ENCODE measurements around the gene HCN4.
A peak's percentile ranks its signal among the peaks of the same experiment; 100 is the strongest.

HCN4 gene

GRCh38 chr15:73378089-73378488 lies 9.3 kb upstream of the HCN4 start:
- no peak for DNase-seq

- no peak for DNase-seq
These were observed 7.1 kb upstream of the HCN4 start for GRCh38 chr15:73375755-73376305.

- DNase-seq, result no peak
These were observed 6.3 kb upstream of the HCN4 start for GRCh38 chr15:73375012-73375411.

- DNase-seq, result no peak
These were observed 5.8 kb upstream of the HCN4 start for GRCh38 chr15:73374604-73375003.

GRCh38 chr15:73373221-73373620 lies 4.5 kb upstream of the HCN4 start:
- no peak for DNase-seq

GRCh38 chr15:73371812-73372211 lies 3.1 kb upstream of the HCN4 start:
- DNase-seq, result no peak

GRCh38 chr15:73370151-73370550 lies 1.4 kb upstream of the HCN4 start:
- DNase-seq, result no peak

GRCh38 chr15:73369154-73369694 lies 466 bp upstream of the HCN4 start:
- DNase-seq, result no peak

- DNase-seq, result no peak
These were observed 996 bp downstream of the HCN4 start for GRCh38 chr15:73367624-73368300.

- no peak for DNase-seq
These were observed 1.8 kb downstream of the HCN4 start for GRCh38 chr15:73366766-73367623.

- no peak for DNase-seq
These were observed 4.7 kb downstream of the HCN4 start for GRCh38 chr15:73364070-73364469.

- DNase-seq, result no peak
These were observed 5.9 kb downstream of the HCN4 start for GRCh38 chr15:73362900-73363299.

GRCh38 chr15:73361337-73361736 lies 7.4 kb downstream of the HCN4 start:
- no peak for DNase-seq

- DNase-seq, result no peak
These were observed 9.1 kb downstream of the HCN4 start for GRCh38 chr15:73359651-73360050.

GRCh38 chr15:73357999-73358665 lies 10.6 kb downstream of the HCN4 start:
- DNase-seq, result no peak

GRCh38 chr15:73355612-73356265 lies 13.0 kb downstream of the HCN4 start:
- no peak for DNase-seq

GRCh38 chr15:73354241-73354640 lies 14.5 kb downstream of the HCN4 start:
- DNase-seq, result no peak

GRCh38 chr15:73353734-73354133 lies 15.0 kb downstream of the HCN4 start:
- no peak for DNase-seq

- no peak for DNase-seq
These were observed 16.7 kb downstream of the HCN4 start for GRCh38 chr15:73352082-73352481.

- no peak for DNase-seq
These were observed 19.6 kb downstream of the HCN4 start for GRCh38 chr15:73349191-73349590.

- peak; percentile 80 for DNase-seq
These were observed 21.9 kb downstream of the HCN4 start for GRCh38 chr15:73346735-73347312.

- DNase-seq, result no peak
These were observed 23.1 kb downstream of the HCN4 start for GRCh38 chr15:73345658-73346057.
